GM12874 (cell line): ENCODE results near the gene SYMPK.

ENCODE experiments used
- CTCF ChIP-seq: IDR thresholded peaks from 2 replicates; pipeline ENCODE4 v1.5.1; 2011; ENCODE audit warnings: low read depth, mild to moderate bottlenecking, control low read depth, low read length, moderate library complexity; ENCODE audit not compliant: insufficient read depth

Gene SYMPK

GRCh38 chr19:45769821-45770191 is 93.1 kb downstream of the SYMPK start:
- no peak for TF ChIP-seq CTCF

- TF ChIP-seq CTCF: no peak
Measured at GRCh38 chr19:45768984-45769782, 93.8 kb downstream of the SYMPK start, which contains the start of gene SIX5. Gene SIX5, minus strand, starts transcription at chr19:45769252. Its CDS starts 408 bp downstream, at chr19:45768844.

- no peak for TF ChIP-seq CTCF
Measured at GRCh38 chr19:45768655-45768983, 94.3 kb downstream of the SYMPK start.

- no peak for TF ChIP-seq CTCF
Measured at GRCh38 chr19:45767881-45768654, 94.9 kb downstream of the SYMPK start.

GRCh38 chr19:45767410-45767880 is 95.5 kb downstream of the SYMPK start:
- TF ChIP-seq CTCF: no peak

GRCh38 chr19:45766869-45767346 is 96.0 kb downstream of the SYMPK start:
- no peak for TF ChIP-seq CTCF

- no peak for TF ChIP-seq CTCF
Measured at GRCh38 chr19:45766296-45766868, 96.6 kb downstream of the SYMPK start.
